SHP77 (cell line): ENCODE results near the gene MAGI1.

Experiments used
- DNase-seq, 2 experiments: peaks; one replicate each; lab custom pipeline; 2025; lab: John Stamatoyannopoulos, UW

Gene MAGI1

GRCh38 chr3:65945480-65945879, 93.2 kb downstream of the MAGI1 start:
- no peak for DNase-seq

GRCh38 chr3:65944252-65944651, 94.5 kb downstream of the MAGI1 start:
- DNase-seq = no peak

GRCh38 chr3:65939801-65940246, 98.9 kb downstream of the MAGI1 start:
- no peak for DNase-seq

GRCh38 chr3:65939184-65939583, 99.5 kb downstream of the MAGI1 start:
- no peak for DNase-seq

GRCh38 chr3:65938676-65939075, 100.0 kb downstream of the MAGI1 start:
- no peak for DNase-seq

GRCh38 chr3:65938147-65938546, 100.6 kb downstream of the MAGI1 start:
- DNase-seq = no peak

- no peak for DNase-seq
Observed at GRCh38 chr3:65936908-65937638, 101.6 kb downstream of the MAGI1 start.

GRCh38 chr3:65935724-65936123, 103.0 kb downstream of the MAGI1 start:
- DNase-seq = no peak

GRCh38 chr3:65930648-65931047, 108.1 kb downstream of the MAGI1 start:
- DNase-seq = no peak

GRCh38 chr3:65928110-65928509, 110.6 kb downstream of the MAGI1 start:
- DNase-seq = no peak

GRCh38 chr3:65927576-65927975, 111.1 kb downstream of the MAGI1 start:
- DNase-seq = no peak

GRCh38 chr3:65925254-65925954, 113.3 kb downstream of the MAGI1 start:
- no peak for DNase-seq

GRCh38 chr3:65924762-65925161, 114.0 kb downstream of the MAGI1 start:
- DNase-seq = no peak

- no peak for DNase-seq
Observed at GRCh38 chr3:65922441-65922840, 116.3 kb downstream of the MAGI1 start.

GRCh38 chr3:65919826-65920225, 118.9 kb downstream of the MAGI1 start:
- no peak for DNase-seq

- DNase-seq = no peak
Observed at GRCh38 chr3:65915477-65915876, 123.2 kb downstream of the MAGI1 start.

GRCh38 chr3:65914740-65915367, 123.9 kb downstream of the MAGI1 start:
- DNase-seq = peak in 1 of 2 experiments; percentile 6

- DNase-seq = no peak
Observed at GRCh38 chr3:65914032-65914739, 124.5 kb downstream of the MAGI1 start.

- DNase-seq = no peak
Observed at GRCh38 chr3:65912647-65913046, 126.1 kb downstream of the MAGI1 start.

GRCh38 chr3:65908588-65908987, 130.1 kb downstream of the MAGI1 start:
- no peak for DNase-seq

- no peak for DNase-seq
Observed at GRCh38 chr3:65907232-65908130, 131.2 kb downstream of the MAGI1 start.
